K562 (cell line): ENCODE results near the gene SYT15. TPM values are rescaled to one million over a fixed set of nuclear protein-coding genes. Genes with fewer than 3 reads are reported as not detected.

ENCODE experiments used
- CTCF ChIP-seq, 3 experiments: IDR thresholded peaks in 2 of 3; conservative IDR thresholded peaks in 1 of 3; 2 replicates each; pipeline ENCODE4 v1.5.1; 2011 to 2012; ENCODE audit warnings: low read length in 3 of 3, mild to moderate bottlenecking in 3 of 3, control low read depth in 2 of 3, improper control_type of control experiment in 1 of 3, inconsistent platforms in 1 of 3, low read depth in 1 of 3, mixed read lengths in 1 of 3, moderate library complexity in 1 of 3; ENCODE audit not compliant: insufficient read depth in 2 of 3
- EGR1 ChIP-seq: fragments of 450-650 bp; conservative IDR thresholded peaks from 2 replicates; pipeline ENCODE4 v1.6.1; 2017; ENCODE audit warnings: mild to moderate bottlenecking
- ETV5 ChIP-seq: sonication (generic); formaldehyde crosslinking; IDR thresholded peaks from 2 replicates; pipeline ENCODE4 v1.4.0; 2020; ENCODE audit warnings: low read depth, mild to moderate bottlenecking, missing genetic modification reagents
- FOXA3 ChIP-seq, 2 experiments: fragments of 450-650 bp in 1 of 2; sonication (generic) in 1 of 2; formaldehyde crosslinking; IDR thresholded peaks in 1 of 2; conservative IDR thresholded peaks in 1 of 2; 2 replicates each; pipeline versions ENCODE4 v1.4.0 to v1.8.0; 2020 to 2022; ENCODE audit warnings: mild to moderate bottlenecking in 2 of 2, missing genetic modification reagents in 1 of 2
- HBP1 ChIP-seq: fragments of 450-650 bp; formaldehyde crosslinking; IDR thresholded peaks from 2 replicates; pipeline ENCODE4 v1.4.0; 2022; ENCODE audit warnings: missing genetic modification characterization
- MAX ChIP-seq: sonication (generic); formaldehyde crosslinking; IDR thresholded peaks from 2 replicates; pipeline ENCODE4 v1.9.0; 2022; ENCODE audit warnings: mild to moderate bottlenecking, missing genetic modification reagents
- MCM7 ChIP-seq, 2 experiments: fragments of 450-650 bp; IDR thresholded peaks; 2 replicates each; pipeline ENCODE4 v1.6.1; 2016 to 2018
- MITF ChIP-seq: IDR thresholded peaks from 2 replicates; pipeline ENCODE4 v1.6.1; 2014; ENCODE audit warnings: antibody characterized with exemption
- NFYB ChIP-seq: IDR thresholded peaks from 2 replicates; pipeline ENCODE4 v1.6.1; 2011; ENCODE audit warnings: mild to moderate bottlenecking, moderate library complexity; ENCODE audit not compliant: insufficient read length; ENCODE audit errors: extremely low read depth
- NKRF ChIP-seq: fragments of 450-650 bp; IDR thresholded peaks from 2 replicates; pipeline ENCODE4 v1.6.1; 2016; ENCODE audit warnings: borderline replicate concordance
- NONO ChIP-seq, 2 experiments: fragments of 200-400 bp in 1 of 2; fragments of 450-650 bp in 1 of 2; formaldehyde crosslinking in 1 of 2; IDR thresholded peaks; 2 replicates each; pipeline ENCODE4 v1.6.1; 2017; ENCODE audit warnings: low read depth in 2 of 2, mild to moderate bottlenecking in 2 of 2, moderate library complexity in 2 of 2, low read length in 1 of 2
- POLR2AphosphoS2 ChIP-seq: IDR thresholded peaks from 2 replicates; pipeline ENCODE4 v1.6.1; 2012; ENCODE audit warnings: low read length, improper control_type of control experiment
- SP2 ChIP-seq: IDR thresholded peaks from 2 replicates; pipeline ENCODE4 v1.6.1; 2011; ENCODE audit warnings: mild to moderate bottlenecking, low read depth, low read length, moderate library complexity; ENCODE audit not compliant: poor library complexity, severe bottlenecking; ENCODE audit errors: extremely low read depth
- ZNF134 ChIP-seq: fragments of 250-450 bp; sonication (Bioruptor Pico); conservative IDR thresholded peaks from 2 replicates; pipeline ENCODE4 v1.4.0; 2020
- ZNF146 ChIP-seq: IDR thresholded peaks from one replicate; pipeline ENCODE4 v1.6.1; 2018; ENCODE audit warnings: missing compliant biosample characterization; ENCODE audit not compliant: unreplicated experiment
- ZNF431 ChIP-seq: sonication (generic); formaldehyde crosslinking; IDR thresholded peaks from 2 replicates; pipeline ENCODE4 v1.8.0; 2022; ENCODE audit warnings: mild to moderate bottlenecking, missing genetic modification reagents
- ZNF561 ChIP-seq: fragments of 450-650 bp; formaldehyde crosslinking; conservative IDR thresholded peaks from 2 replicates; pipeline ENCODE4 v1.4.0; 2020; ENCODE audit warnings: mild to moderate bottlenecking, moderate library complexity
- polyA plus RNA-seq, 8 experiments: library from polyadenylated mRNA; depleted of rRNA in 4 of 8; stranded (reverse) in 5 of 8; unstranded in 3 of 8; fragments of >200 nt; fragmentation: Nextera tagmentation in 2 of 8; fragmentation: Illumina TruSeq in 1 of 8; extraction: Ambion mirVana in 2 of 8; extraction: Trizol in 1 of 8; gene quantifications; 2 replicates each; pipeline versions ENCODE4 v1.2.1 to v1.2.3, GENCODE V29; 2011 to 2014; ENCODE audit warnings: inconsistent platforms in 1 of 8, missing spikeins in 1 of 8
- total RNA-seq, 7 experiments: library from RNA; depleted of rRNA in 6 of 7; stranded (reverse); fragments of >200 nt in 6 of 7; fragmentation: Illumina TruSeq in 2 of 7; extraction: Trizol in 2 of 7; gene quantifications; 2 replicates each; pipeline versions ENCODE4 v1.2.1 to v1.2.3, GENCODE V29; 2011 to 2021; ENCODE audit warnings: low replicate concordance in 1 of 7
- TF ChIP-seq, protein P1 (sequence below), 3 experiments: fragments of 200-800 bp in 1 of 3; sonication (Bioruptor generic) in 1 of 3; sonication (generic) in 1 of 3; formaldehyde crosslinking in 1 of 3; IDR thresholded peaks; 2 replicates each; pipeline versions ENCODE4 v1.6.1 to v1.8.0; 2016 to 2022; ENCODE audit warnings: mild to moderate bottlenecking in 2 of 3, missing compliant biosample characterization in 2 of 3, missing genetic modification characterization in 2 of 3, missing genetic modification reagents in 1 of 3

The SYT15 gene
- total and polyA plus RNA-seq, 9 of the 15 experiments (the other 6 are each of a cell fraction or from before 2014, with no cell fraction given) = 0.05 to 0.82 (median 0.21) TPM; not detected in 1

- TF ChIP-seq ZNF561 (CRISPR knock-in tag) (no peak), EGR1 (no peak), NONO (IDR thresholded peaks at IDR 0.05; ENCODE audit: low read depth in 2 of 2, low read length in 1 of 2) (no peak), ZNF431 (CRISPR knock-in tag) (no peak), NKRF (no peak), MITF (no peak), MCM7 (IDR thresholded peaks at IDR 0.05) (no peak), HBP1 (CRISPR knock-in tag) (no peak), CTCF (IDR thresholded peaks at IDR 0.05 in 2 of 3, conservative IDR thresholded peaks at IDR 0.05 in 1 of 3; ENCODE audit: insufficient read depth in 2 of 3, low read depth in 1 of 3, low read length in 3 of 3) (peak; percentile 66 to 76 (median 73)), MAX (CRISPR knock-in tag) (no peak), POLR2AphosphoS2 (no peak), SP2 (no peak), ZNF146 (CRISPR knock-in tag) (no peak), ETV5 (CRISPR knock-in tag) (no peak), FOXA3 (CRISPR knock-in tag; conservative IDR thresholded peaks at IDR 0.05 in 1 of 2, IDR thresholded peaks at IDR 0.05 in 1 of 2) (no peak), ZNF134 (CRISPR knock-in tag) (no peak), NFYB (no peak)
- TF ChIP-seq, protein P1, sequence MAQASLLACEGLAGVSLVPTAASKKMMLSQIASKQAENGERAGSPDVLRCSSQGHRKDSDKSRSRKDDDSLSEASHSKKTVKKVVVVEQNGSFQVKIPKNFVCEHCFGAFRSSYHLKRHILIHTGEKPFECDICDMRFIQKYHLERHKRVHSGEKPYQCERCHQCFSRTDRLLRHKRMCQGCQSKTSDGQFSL (CRISPR knock-in tag; IDR thresholded peaks at IDR 0.05) = peak; percentile 39; the same call in 1 of the 2 replicates
- TF ChIP-seq, protein P1 (tag; IDR thresholded peaks at IDR 0.05) = no peak; a peak in 1 of 4 replicates
These were observed 33.7 kb upstream of the SYT15 start (continued) for GRCh38 chr10:46544989-46545791.
